Measurements from ENCODE around the gene FAM167B.

The FAM167B gene

DNA sequence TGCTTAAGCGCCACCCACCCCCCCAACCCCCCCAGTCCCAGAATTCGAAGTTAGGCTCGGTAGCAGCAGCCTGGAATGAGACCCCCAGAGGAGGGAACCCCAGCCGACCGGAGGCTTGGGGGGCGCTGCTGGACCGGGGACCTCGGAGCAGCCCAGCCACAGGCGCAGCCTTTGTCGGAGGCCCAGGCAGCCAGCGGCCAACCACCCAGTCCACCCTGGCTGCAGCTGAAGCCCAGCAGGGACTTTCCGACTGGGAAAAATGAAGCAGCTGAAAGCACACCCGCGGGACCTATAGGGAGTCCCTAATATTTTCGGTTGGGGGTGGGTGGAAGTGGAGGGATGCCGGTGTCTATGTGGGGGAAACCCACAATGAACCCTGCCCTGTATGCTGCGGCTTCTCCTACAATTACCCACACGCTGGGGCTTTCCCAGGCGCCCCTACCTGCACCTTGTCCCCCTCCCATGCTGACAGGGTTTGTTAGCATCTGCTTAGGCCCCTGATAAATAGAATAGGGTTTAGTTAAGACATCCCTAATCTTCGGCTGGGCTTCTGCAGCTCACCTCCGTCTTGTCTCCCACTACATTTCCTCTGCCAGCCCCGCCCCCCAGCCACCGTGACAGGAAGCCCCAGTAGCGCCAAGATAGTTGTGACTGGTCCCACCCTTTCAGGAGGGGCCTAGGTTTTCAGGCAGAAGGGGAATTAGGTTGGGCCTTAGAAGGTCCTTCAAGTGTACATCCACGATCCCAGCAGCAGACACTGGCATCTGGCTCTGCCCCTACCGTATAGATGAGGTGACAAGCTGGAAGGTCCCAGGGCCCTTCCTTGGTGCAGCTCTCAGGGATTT, 45.8 kb upstream of the FAM167B start:
- DNase-seq (ENCODE audit: low read depth), result peak; percentile 51
- H3K4me3 ChIP-seq (ENCODE audit: low read length), result peak overlapping the region; percentile 83
- TF ChIP-seq CTCF (conservative IDR thresholded peaks at IDR 0.05; ENCODE audit: low read length), result no peak

- TF ChIP-seq CTCF (conservative IDR thresholded peaks at IDR 0.05; ENCODE audit: low read length), result no peak
- no peak for DNase-seq (ENCODE audit: low read depth)
- H3K4me3 ChIP-seq (ENCODE audit: low read length), result peak overlapping the region; percentile 86
These were observed 42.1 kb upstream of the FAM167B start for GRCh38 chr1:32204943-32205361.

DNA sequence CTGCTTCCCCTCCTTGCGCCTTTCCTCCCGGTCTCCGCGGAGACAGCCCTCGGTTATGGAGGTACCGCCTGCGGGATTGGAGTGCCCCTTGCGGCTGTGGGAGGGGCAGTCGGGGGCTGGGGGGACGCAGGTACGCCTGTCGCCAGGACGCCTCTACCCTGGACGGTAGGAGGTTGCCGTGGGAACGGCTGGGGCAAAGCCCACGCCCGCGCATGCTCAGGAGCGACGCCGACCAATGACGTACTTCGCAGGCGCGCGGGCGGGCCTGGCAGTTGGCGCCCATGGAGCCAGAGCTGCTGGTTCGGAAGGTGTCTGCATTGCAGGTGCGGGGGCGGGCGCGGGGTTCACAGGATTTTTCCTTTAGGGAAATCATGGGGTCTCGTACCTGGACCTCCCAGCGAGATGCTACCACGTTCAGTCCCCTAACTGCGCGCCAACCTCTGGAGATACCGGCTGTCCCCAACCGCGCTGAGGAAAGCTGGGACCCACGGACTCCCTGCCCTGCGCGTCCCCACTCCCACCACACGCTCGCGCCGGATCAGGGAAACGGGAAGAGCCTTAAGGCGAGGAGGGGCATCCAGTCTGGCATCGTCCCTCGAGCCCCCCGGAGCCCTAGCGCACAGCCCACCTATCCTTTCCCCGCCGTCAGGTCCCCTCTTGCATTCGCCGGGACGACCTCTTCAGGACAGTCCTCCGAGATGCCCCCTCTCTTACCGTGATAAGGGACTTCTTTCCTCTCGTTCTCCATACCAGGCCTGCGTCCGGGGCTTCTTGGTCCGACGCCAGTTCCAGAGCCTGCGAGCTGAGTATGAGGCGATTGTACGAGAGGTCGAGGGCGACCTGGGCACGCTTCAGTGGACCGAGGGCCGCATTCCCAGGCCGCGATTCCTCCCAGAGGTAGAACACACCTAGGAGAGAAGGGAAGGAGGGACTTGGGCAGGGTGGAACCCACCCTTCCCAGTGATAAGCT, 41.3 kb upstream of the FAM167B start, which contains the start of gene IQCC:
Gene IQCC, plus strand, starts transcription at position 271 of the 970 bp plus-strand sequence. Its CDS starts 11 bp downstream, at position 282.
- TF ChIP-seq CTCF (conservative IDR thresholded peaks at IDR 0.05; ENCODE audit: low read length), result no peak
- DNase-seq (ENCODE audit: low read depth), result peak; percentile 72
- H3K4me3 ChIP-seq (ENCODE audit: low read length), result peak within 1 kb of the TSS; percentile 86

GRCh38 chr1:32208469-32208868, 38.6 kb upstream of the FAM167B start:
- DNase-seq (ENCODE audit: low read depth), result no peak
- no peak for TF ChIP-seq CTCF (conservative IDR thresholded peaks at IDR 0.05; ENCODE audit: low read length)
- no peak overlapping the region for H3K4me3 ChIP-seq (ENCODE audit: low read length)

- peak; percentile 38 for DNase-seq (ENCODE audit: low read depth)
- H3K4me3 ChIP-seq (ENCODE audit: low read length), result no peak within 1 kb of the TSS
- TF ChIP-seq CTCF (conservative IDR thresholded peaks at IDR 0.05; ENCODE audit: low read length), result no peak
These were observed 38.1 kb upstream of the FAM167B start, which contains the start of gene DCDC2B for GRCh38 chr1:32208891-32209328. Gene DCDC2B, plus strand, starts transcription at chr1:32209089. Its CDS starts 5 bp downstream, at chr1:32209094.

GRCh38 chr1:32215629-32216480, 31.2 kb upstream of the FAM167B start:
- H3K4me3 ChIP-seq (ENCODE audit: low read length), result no peak overlapping the region
- peak; percentile 64 for DNase-seq (ENCODE audit: low read depth)
- TF ChIP-seq CTCF (conservative IDR thresholded peaks at IDR 0.05; ENCODE audit: low read length), result peak; percentile 86
